Ectodermal cell (in vitro differentiated cells): ENCODE data around the gene ARMH1.

ENCODE experiments used
- H3K27ac ChIP-seq: 2 replicates; pipeline ENCODE4 v1.7.0; 2013; ENCODE audit warnings: mild to moderate bottlenecking, low read depth, low read length; ENCODE audit not compliant: insufficient read depth, poor library complexity, severe bottlenecking
- H3K27me3 ChIP-seq: 2 replicates; pipeline ENCODE4 v1.7.0; 2013; ENCODE audit warnings: mild to moderate bottlenecking, low read length; ENCODE audit not compliant: insufficient read depth, control insufficient read depth, poor library complexity, severe bottlenecking
- H3K36me3 ChIP-seq: one replicate; pipeline ENCODE4 v1.7.0; 2013; ENCODE audit warnings: low read length; ENCODE audit not compliant: control insufficient read depth, insufficient read depth
- H3K4me1 ChIP-seq: one replicate; pipeline ENCODE4 v1.7.0; 2013; ENCODE audit warnings: low read length; ENCODE audit not compliant: control insufficient read depth, insufficient read depth
- H3K4me3 ChIP-seq: 2 replicates; pipeline ENCODE4 v1.7.0; 2013; ENCODE audit warnings: low read depth, low read length, control low read depth; ENCODE audit not compliant: insufficient read depth
- H3K9me3 ChIP-seq: 2 replicates; pipeline ENCODE4 v1.7.0; 2013; ENCODE audit warnings: mild to moderate bottlenecking, low read length, moderate library complexity; ENCODE audit not compliant: control insufficient read depth
- WGBS, 2 experiments: methylation state at CpG; one replicate each; pipeline ENCODE4 v1.1.7; 2013; ENCODE audit warnings: missing lambda C conversion rate in 2 of 2; 5-methylcytosine and 5-hydroxymethylcytosine counted together

The ARMH1 gene

DNA sequence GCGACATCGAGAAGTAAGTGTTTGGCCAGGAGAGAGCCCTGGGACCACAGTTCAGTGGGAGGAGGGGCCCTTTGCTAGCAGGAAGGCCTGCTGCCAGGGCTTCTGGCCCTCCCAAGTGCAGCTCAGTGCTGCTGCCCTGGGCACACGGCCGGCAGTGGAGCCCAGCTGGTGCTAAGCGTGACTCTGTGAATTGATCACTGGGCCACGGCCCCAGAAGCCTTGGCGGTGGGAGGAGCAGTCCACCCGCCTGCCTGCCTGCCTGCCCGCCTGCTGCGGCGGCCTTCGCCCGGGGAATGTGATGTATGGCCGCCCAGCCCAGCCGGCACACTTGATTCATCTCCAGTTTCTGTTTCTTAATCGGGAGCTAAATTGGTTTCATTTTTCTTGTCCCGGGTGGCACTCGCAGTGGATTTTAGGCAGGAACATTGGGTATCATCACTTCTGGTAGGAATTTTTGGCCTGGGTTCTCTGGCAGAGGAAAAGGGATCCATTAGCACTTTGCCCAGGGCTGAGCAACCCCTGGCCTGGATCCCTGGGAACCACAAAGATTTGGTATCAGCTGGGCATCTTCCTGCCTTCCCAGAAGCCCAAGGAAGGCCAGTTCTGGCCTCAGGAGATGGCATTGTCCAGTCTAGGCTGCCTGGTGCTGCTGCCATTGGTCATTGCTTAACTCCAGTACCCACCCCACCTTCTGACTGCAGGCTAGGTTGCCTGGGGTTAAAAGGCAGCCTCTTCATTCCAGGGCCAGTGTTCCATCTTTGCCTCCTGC is 28.9 kb upstream of the ARMH1 start:
- no peaks in the 10 kb centered on the region for H3K9me3 ChIP-seq
- H3K4me1 ChIP-seq: peaks cover 11% of the 10 kb centered on the region
- H3K27ac ChIP-seq: no peak overlapping the region
- 92 to 94% methylated on average over 18 of the region's 18 CpGs for WGBS, 2 experiments
- peaks cover 39% of the 10 kb centered on the region for H3K36me3 ChIP-seq
- H3K4me3 ChIP-seq: no peak overlapping the region
- no peaks in the 10 kb centered on the region for H3K27me3 ChIP-seq

DNA sequence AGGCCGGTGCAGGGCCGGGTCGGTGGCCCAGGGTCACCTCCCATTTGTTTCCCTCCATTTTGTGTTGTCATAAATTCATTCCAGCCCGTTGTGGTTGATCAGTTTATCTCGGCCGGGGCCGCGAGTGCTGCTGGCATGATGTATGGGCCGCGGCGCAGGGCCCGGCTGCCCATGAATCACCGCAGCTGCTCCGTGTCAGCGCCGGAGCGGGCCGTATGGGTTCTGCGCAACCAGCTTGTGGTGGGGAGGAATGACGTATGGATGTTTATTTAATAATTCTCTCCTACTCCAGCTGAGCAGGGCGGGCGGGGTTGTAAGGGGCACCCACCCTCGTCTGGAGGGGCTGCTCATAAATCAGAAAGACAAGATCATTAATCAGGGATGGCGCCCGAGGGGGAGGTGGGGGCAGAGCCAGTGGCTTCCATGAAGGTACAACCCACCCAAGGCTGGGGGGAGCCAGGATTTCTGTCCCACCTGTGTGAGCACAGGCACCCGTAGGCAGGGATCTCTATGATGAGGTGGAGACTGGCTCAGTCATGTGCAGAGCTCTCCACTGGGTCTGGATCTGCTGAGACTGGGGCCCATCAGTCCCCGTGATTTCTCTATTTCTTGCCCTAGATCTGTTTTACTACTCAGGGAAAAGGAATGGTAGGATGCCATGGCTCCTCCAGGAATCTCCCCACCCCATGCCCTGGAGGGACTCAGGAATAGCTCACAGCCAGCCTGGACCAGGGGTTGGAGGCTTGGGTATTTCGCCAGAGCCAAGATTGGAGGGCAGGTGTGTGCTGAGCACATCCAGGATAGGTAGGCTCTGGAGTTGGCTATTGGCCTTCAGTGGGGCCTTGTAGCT is 28.0 kb upstream of the ARMH1 start:
- Histone ChIP-seq H3K9me3 (no peaks in the 10 kb centered on the region), H3K4me1 (peaks cover 13% of the 10 kb centered on the region), H3K27me3 (no peaks in the 10 kb centered on the region), H3K4me3 (no peak overlapping the region), H3K27ac (no peak overlapping the region), H3K36me3 (peaks cover 39% of the 10 kb centered on the region)
- WGBS, 2 experiments: 96 to 97% methylated on average over 28 of the region's 28 CpGs

DNA sequence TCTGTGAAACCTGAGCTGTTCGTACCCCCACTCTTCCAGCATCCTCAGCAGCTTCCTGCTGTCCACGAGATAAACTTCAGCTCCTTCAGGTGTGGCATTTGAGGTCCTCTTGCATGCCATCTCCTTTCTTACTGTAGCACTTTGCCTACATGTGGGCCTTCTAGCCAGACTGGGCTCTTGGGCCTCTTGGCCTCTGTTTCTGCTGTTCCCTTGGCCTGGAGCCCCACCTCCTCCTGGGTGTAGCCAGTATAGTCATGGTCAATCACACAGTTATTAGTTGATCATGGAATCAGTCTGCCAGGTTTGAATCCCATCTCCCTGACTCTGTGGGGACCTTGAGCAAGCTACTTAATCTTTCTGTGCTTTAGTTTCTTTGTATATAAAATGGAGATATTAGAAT is 26.6 kb upstream of the ARMH1 start:
- Histone ChIP-seq H3K36me3 (peaks cover 36% of the 10 kb centered on the region), H3K9me3 (no peaks in the 10 kb centered on the region), H3K27ac (no peak overlapping the region), H3K4me1 (peaks cover 13% of the 10 kb centered on the region), H3K27me3 (no peaks in the 10 kb centered on the region), H3K4me3 (no peak overlapping the region)
- 91% methylated on average over 2 of the region's 2 CpGs for WGBS, 2 experiments

DNA sequence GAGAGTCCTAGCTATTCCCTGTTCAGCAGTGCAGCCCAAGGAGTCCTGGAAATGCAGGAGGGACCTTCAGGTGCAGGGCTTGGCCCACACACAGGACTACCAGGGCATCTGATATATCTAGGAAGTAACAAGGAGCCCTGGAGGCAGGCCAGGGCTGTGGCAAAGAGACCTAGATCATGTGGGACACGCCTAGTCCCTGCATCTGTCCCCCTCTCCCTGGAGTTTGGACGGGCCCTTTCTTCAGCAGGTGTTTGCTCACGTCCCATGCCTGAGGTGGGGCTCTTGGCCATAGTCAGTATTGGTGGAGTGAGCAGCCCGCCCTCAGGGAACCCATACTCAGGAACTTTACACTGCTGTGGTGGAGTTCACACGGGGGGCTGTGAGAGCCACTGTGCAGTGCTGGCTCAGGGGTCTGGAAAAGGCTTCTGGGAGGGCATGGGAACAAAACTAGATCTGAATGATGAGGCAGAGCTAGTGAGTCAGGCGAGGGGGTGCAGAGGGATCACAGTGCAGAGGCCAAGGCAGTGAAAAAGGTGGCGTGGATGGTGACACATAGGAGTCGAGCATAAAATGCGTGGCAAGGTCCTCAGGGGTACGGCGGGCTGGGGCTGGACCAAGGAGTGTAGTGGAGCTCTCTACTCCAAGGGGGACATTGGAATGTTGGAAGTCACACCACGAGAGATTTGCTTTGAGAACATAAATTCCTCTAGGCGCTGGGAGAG is 25.8 kb upstream of the ARMH1 start:
- H3K27ac ChIP-seq: no peak overlapping the region
- 93 to 94% methylated on average over 13 of the region's 13 CpGs for WGBS, 2 experiments
- H3K36me3 ChIP-seq: peaks cover 36% of the 10 kb centered on the region
- no peak overlapping the region for H3K4me3 ChIP-seq
- H3K9me3 ChIP-seq: no peaks in the 10 kb centered on the region
- no peaks in the 10 kb centered on the region for H3K27me3 ChIP-seq
- peaks cover 13% of the 10 kb centered on the region for H3K4me1 ChIP-seq

DNA sequence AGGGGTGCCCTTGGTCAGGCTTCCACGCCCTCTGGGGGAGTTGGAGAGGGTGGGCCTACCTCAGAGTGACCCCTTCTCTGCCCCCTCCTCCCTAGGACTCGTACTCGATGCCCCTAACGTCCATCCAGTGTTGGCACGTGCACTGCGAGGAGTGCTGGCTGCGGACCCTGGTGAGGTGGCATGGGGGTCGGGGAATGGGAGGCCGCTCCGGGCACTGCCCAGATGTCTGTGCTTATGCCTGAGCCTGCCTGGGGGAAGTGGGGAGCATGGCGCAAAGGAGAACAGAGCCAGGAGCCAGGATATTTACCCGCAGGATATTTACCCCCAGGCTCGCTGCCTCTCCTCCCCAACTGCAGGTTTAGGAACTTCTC is 24.7 kb upstream of the ARMH1 start:
- H3K36me3 ChIP-seq: peaks cover 32% of the 10 kb centered on the region
- WGBS, 2 experiments: 90 to 94% methylated on average over 13 of the region's 13 CpGs
- H3K4me1 ChIP-seq: peaks cover 13% of the 10 kb centered on the region
- H3K9me3 ChIP-seq: no peaks in the 10 kb centered on the region
- no peak overlapping the region for H3K27ac ChIP-seq
- no peak overlapping the region for H3K4me3 ChIP-seq
- no peaks in the 10 kb centered on the region for H3K27me3 ChIP-seq

DNA sequence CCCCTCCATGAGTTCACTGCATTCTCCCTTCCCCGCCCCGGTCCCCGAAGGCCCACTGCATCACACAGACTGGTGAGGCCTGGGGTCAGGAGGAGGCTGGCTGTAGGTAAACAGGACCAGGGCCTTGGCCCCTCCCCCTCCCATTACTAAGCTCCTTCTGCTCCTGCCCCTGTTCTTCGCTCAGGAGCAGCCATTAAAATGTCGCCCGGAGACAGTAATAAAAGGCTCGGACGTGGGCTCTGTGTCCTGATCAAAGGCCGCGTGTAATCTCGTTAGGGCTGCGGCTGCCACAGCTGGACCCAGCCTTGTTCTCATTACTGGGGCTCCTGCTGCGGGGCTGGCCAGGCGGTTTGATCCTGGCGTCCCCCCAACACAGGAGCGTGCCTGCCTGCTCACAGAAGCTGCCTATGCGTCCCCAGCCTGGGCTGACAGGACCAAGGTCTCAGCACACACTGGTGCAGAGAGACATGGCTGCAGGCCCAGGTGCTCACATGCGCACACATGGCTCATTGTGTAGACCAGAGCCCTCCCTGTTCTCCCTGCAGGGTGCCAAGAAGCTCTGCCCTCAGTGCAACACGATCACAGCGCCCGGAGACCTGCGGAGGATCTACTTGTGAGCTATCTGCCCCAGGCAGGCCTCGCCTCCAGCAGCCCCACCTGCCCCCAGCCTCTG is 24.2 kb upstream of the ARMH1 start:
- WGBS, 2 experiments: 55 to 67% methylated on average over 23 of the region's 23 CpGs
- Histone ChIP-seq H3K4me1 (peaks cover 13% of the 10 kb centered on the region), H3K27me3 (no peaks in the 10 kb centered on the region), H3K9me3 (no peaks in the 10 kb centered on the region), H3K4me3 (no peak overlapping the region), H3K27ac (no peak overlapping the region), H3K36me3 (peaks cover 26% of the 10 kb centered on the region)

DNA sequence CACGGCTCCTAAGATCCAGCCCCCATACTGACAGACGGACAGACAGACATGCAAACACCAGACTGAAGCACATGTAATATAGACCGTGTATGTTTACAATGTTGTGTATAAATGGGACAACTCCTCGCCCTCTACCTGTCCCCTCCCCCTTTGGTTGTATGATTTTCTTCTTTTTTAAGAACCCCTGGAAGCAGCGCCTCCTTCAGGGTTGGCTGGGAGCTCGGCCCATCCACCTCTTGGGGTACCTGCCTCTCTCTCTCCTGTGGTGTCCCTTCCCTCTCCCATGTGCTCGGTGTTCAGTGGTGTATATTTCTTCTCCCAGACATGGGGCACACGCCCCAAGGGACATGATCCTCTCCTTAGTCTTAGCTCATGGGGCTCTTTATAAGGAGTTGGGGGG is 23.4 kb upstream of the ARMH1 start:
- Histone ChIP-seq H3K4me3 (no peak overlapping the region), H3K9me3 (no peaks in the 10 kb centered on the region), H3K27ac (no peak overlapping the region), H3K4me1 (peaks cover 13% of the 10 kb centered on the region), H3K27me3 (no peaks in the 10 kb centered on the region), H3K36me3 (peaks cover 19% of the 10 kb centered on the region)
- 88 to 93% methylated on average over 8 of the region's 8 CpGs for WGBS, 2 experiments

DNA sequence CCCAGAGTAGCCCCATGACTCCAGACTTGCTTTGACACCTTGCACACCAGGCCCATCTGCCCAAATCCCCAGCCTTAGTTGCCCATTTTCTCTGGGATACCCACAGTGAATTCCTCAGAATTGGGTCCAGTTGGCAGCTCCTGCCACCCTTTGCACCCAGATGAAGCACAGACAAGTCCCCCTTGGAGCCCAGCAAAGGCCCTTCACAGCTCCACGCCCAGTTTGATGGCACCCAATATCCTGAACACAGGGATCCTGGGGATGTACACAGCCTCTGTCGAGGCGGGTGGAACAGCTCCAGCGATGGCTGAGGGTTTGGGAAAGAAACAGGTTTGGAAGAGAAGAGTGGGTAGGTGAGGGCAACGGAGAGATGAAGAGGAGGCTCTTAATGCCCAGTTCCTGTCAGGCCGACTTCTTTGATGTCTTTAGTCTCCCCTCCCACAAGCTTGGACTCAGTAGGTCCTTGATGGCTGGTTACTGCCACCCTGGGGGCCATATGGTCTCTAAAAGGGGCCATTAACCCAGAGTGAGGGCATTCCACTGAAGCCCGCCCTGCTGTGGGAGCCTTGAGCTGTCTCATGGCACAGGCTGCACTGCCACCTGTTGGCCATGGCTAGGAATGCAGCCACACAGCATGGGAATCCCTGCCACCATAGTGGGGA is 21.9 kb upstream of the ARMH1 start:
- Histone ChIP-seq H3K4me3 (no peak overlapping the region), H3K36me3 (peaks cover 10% of the 10 kb centered on the region), H3K27me3 (no peaks in the 10 kb centered on the region), H3K4me1 (peaks cover 13% of the 10 kb centered on the region), H3K9me3 (no peaks in the 10 kb centered on the region), H3K27ac (no peak overlapping the region)
- WGBS, 2 experiments: 71% methylated on average over 7 of the region's 7 CpGs

DNA sequence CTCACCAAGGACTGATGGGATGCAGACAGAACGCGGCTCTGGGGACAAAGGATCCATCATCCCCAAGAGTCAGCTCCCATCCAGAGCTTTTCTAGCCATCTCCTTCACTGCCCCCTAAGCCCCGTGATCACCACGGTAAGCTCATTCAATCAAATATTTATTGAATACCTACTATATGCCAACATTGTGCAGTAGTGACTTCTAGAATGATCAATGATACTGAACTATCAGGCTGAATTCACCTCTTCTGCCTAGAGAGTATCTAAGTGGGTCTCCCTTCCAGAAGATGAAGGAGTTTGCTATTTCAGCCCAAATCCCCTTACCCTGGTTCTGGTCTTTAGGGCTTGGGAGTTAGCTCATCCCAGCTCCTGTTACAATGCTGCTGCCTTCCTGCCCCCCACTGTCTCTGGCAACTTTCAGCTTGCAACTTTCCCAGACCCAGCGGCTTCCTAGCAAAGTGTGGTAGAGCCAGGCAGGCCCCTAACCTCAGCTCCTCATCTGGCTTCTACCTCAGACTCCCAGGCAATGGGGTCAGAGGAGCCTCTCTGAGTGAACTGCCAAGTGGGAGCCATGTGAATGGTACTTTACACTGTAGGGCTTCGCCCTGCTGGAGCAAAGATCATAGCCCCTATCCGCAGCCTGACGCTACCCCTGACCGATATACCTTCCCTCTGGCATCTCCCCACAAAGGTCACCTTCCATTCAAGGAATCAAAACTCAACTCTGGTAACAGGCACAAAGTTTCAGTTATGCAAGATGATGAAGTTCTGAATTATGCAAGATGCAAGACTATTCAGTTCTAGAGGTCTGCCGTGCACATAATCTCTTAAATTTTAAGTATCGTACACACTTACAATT is 21.2 kb upstream of the ARMH1 start:
- Histone ChIP-seq H3K36me3 (peaks cover 8% of the 10 kb centered on the region), H3K27me3 (no peaks in the 10 kb centered on the region), H3K4me3 (no peak overlapping the region), H3K9me3 (no peaks in the 10 kb centered on the region), H3K4me1 (peaks cover 13% of the 10 kb centered on the region), H3K27ac (no peak overlapping the region)
- WGBS, 2 experiments: 66 to 72% methylated on average over 11 of the region's 11 CpGs
